Lower leg skin (tissue), 3 donors: ENCODE data around the gene ATG7.

Experiments
- CTCF ChIP-seq, 3 donors: fragments of 450-650 bp; IDR thresholded peaks; one replicate each; pipeline ENCODE4 v1.5.1; 2016; ENCODE audit warnings: antibody characterized with exemption in 3 of 3, mild to moderate bottlenecking in 3 of 3, moderate library complexity in 2 of 3
- POLR2A ChIP-seq, 2 donors: fragments of 450-650 bp; IDR thresholded peaks; one replicate each; pipeline ENCODE4 v1.6.1; 2016 to 2017; ENCODE audit warnings: antibody characterized with exemption in 2 of 2, mild to moderate bottlenecking in 1 of 2, moderate library complexity in 1 of 2

DNA sequence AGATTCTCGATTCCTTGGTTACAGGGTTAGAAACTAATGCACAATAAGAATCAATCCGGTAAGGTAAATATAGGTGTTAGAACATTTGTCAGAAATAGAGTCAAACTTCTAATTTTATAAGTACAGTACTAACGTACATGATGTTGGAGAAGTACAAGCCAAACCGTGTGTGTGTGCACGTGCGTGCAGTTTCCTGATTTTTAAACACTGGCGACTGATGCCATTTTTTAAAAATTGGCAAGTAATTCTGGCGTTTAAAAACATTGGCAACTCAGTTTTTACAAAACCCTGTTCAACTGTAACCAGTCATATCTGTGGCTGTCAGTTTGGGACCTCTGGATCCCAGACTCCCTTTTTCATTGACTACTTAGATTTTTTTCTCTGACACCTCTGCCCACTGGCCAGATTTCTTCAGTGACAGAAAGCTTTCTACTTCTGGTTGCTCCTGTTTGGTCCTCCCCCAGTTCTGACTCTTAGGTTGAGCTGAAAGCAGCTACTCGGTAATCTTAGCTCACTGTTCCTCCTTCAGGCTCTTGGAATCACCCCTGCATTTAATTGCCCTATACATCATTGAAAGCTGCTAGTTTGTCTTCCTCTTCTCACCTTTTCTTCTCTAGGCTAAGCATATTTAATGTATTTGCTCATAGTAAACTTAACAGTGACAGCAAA lies 843 bp downstream of the ATG7 start:
- TF ChIP-seq CTCF (IDR thresholded peaks at IDR 0.05) (no peak), POLR2A (IDR thresholded peaks at IDR 0.05) (no peak)
